Measurements from ENCODE around the gene PRUNE1.

The PRUNE1 gene, protein sequence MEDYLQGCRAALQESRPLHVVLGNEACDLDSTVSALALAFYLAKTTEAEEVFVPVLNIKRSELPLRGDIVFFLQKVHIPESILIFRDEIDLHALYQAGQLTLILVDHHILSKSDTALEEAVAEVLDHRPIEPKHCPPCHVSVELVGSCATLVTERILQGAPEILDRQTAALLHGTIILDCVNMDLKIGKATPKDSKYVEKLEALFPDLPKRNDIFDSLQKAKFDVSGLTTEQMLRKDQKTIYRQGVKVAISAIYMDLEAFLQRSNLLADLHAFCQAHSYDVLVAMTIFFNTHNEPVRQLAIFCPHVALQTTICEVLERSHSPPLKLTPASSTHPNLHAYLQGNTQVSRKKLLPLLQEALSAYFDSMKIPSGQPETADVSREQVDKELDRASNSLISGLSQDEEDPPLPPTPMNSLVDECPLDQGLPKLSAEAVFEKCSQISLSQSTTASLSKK

GRCh38 chr1:151008244-151009205, at the start of gene PRUNE1:
PRUNE1 (plus strand) TSS chr1:151008449; CDS start chr1:151008633, 184 bp downstream.
- H3K9ac ChIP-seq (ENCODE audit: low read length), result peak within 1 kb of the TSS; percentile 83
- H3K36me3 ChIP-seq (ENCODE audit: control insufficient read depth, low read depth, low read length), result no peaks in the 10 kb centered on the region
- peaks cover 19% of the 10 kb centered on the region for H3K4me1 ChIP-seq (ENCODE audit: control insufficient read depth, low read depth, low read length)
- peak within 1 kb of the TSS; percentile 99 for H3K4me3 ChIP-seq (ENCODE audit: low read length)
- peak within 1 kb of the TSS; percentile 93 for H3K27ac ChIP-seq (ENCODE audit: low read length)
- H3K27me3 ChIP-seq (ENCODE audit: control insufficient read depth, insufficient read depth, low read length), result no peaks in the 10 kb centered on the region
- H3K9me3 ChIP-seq (ENCODE audit: control insufficient read depth, low read depth, low read length), result no peaks in the 10 kb centered on the region

GRCh38 chr1:150960646-150961045, 47.6 kb upstream of the PRUNE1 start:
- H3K4me1 ChIP-seq (ENCODE audit: control insufficient read depth, low read depth, low read length), result no peaks in the 10 kb centered on the region
- peaks cover 79% of the 10 kb centered on the region for H3K36me3 ChIP-seq (ENCODE audit: control insufficient read depth, low read depth, low read length)
- H3K27ac ChIP-seq (ENCODE audit: low read length), result no peak overlapping the region

DNA sequence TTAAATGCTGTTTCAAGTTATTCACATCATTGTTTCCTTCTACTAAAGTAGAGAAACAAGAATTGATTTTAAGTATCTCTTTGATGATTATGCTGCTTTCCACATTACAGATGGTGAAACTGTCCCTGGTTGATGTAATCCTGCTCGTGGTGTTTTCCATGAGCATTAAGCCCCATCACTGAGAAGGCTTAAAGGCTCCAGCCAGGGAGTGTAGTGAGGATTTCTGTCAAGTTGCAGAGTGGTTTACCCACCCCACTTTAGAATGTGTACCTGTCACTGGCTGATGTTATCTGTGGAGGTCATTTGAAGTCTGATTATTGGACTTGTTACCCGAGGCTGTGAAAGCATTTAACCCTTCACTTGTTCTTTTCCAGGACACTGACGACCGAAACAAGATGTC, 46.5 kb upstream of the PRUNE1 start:
- no peaks in the 10 kb centered on the region for H3K4me1 ChIP-seq (ENCODE audit: control insufficient read depth, low read depth, low read length)

More at GRCh38 chr1:150960646-150961045, 47.6 kb upstream of the PRUNE1 start:
- Histone ChIP-seq H3K27me3 (ENCODE audit: control insufficient read depth, insufficient read depth, low read length) (no peaks in the 10 kb centered on the region), H3K9me3 (ENCODE audit: control insufficient read depth, low read depth, low read length) (no peaks in the 10 kb centered on the region), H3K9ac (ENCODE audit: low read length) (no peak overlapping the region), H3K4me3 (ENCODE audit: low read length) (no peak overlapping the region)

GRCh38 chr1:150963321-150964163, 44.7 kb upstream of the PRUNE1 start:
- Histone ChIP-seq H3K36me3 (ENCODE audit: control insufficient read depth, low read depth, low read length) (peaks cover 96% of the 10 kb centered on the region), H3K9ac (ENCODE audit: low read length) (no peak overlapping the region), H3K4me3 (ENCODE audit: low read length) (no peak overlapping the region), H3K27ac (ENCODE audit: low read length) (no peak overlapping the region), H3K27me3 (ENCODE audit: control insufficient read depth, insufficient read depth, low read length) (no peaks in the 10 kb centered on the region), H3K4me1 (ENCODE audit: control insufficient read depth, low read depth, low read length) (no peaks in the 10 kb centered on the region), H3K9me3 (ENCODE audit: control insufficient read depth, low read depth, low read length) (no peaks in the 10 kb centered on the region)

More for the DNA sequence above, 46.5 kb upstream of the PRUNE1 start:
- no peak overlapping the region for H3K9ac ChIP-seq (ENCODE audit: low read length)
- H3K27me3 ChIP-seq (ENCODE audit: control insufficient read depth, insufficient read depth, low read length), result no peaks in the 10 kb centered on the region
- H3K4me3 ChIP-seq (ENCODE audit: low read length), result no peak overlapping the region
- H3K36me3 ChIP-seq (ENCODE audit: control insufficient read depth, low read depth, low read length), result peaks cover 86% of the 10 kb centered on the region
- no peaks in the 10 kb centered on the region for H3K9me3 ChIP-seq (ENCODE audit: control insufficient read depth, low read depth, low read length)
- H3K27ac ChIP-seq (ENCODE audit: low read length), result no peak overlapping the region

GRCh38 chr1:150964164-150964489, 44.1 kb upstream of the PRUNE1 start:
- Histone ChIP-seq H3K4me1 (ENCODE audit: control insufficient read depth, low read depth, low read length) (no peaks in the 10 kb centered on the region), H3K9ac (ENCODE audit: low read length) (no peak overlapping the region), H3K9me3 (ENCODE audit: control insufficient read depth, low read depth, low read length) (no peaks in the 10 kb centered on the region), H3K36me3 (ENCODE audit: control insufficient read depth, low read depth, low read length) (peaks cover 97% of the 10 kb centered on the region), H3K4me3 (ENCODE audit: low read length) (no peak overlapping the region), H3K27me3 (ENCODE audit: control insufficient read depth, insufficient read depth, low read length) (no peaks in the 10 kb centered on the region), H3K27ac (ENCODE audit: low read length) (no peak overlapping the region)

DNA sequence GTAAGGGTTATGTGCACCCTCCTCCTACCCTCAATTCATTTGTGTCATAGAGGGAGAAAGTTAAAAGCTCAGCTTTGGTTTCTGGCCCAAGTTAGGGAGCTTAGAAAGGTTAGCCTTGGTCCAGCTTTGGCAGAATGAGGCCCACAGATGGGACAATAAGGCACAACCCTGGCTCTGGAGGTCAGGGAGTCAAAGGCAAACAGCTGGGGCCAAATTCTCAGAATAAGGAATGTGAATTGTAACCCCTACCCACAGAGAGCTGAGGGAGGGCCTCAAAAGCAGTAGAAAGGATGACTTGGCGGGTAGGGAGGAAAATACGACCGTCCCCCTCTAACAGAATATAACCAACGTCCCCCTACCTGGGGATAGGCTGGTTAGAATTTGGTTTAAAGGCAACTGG, 42.6 kb upstream of the PRUNE1 start:
- Histone ChIP-seq H3K9ac (ENCODE audit: low read length) (no peak overlapping the region), H3K27me3 (ENCODE audit: control insufficient read depth, insufficient read depth, low read length) (no peaks in the 10 kb centered on the region), H3K27ac (ENCODE audit: low read length) (no peak overlapping the region), H3K36me3 (ENCODE audit: control insufficient read depth, low read depth, low read length) (peaks cover 82% of the 10 kb centered on the region), H3K4me3 (ENCODE audit: low read length) (no peak overlapping the region), H3K9me3 (ENCODE audit: control insufficient read depth, low read depth, low read length) (no peaks in the 10 kb centered on the region), H3K4me1 (ENCODE audit: control insufficient read depth, low read depth, low read length) (peaks cover under 1% of the 10 kb centered on the region)

- no peak overlapping the region for H3K27ac ChIP-seq (ENCODE audit: low read length)
- H3K36me3 ChIP-seq (ENCODE audit: control insufficient read depth, low read depth, low read length), result peaks cover 78% of the 10 kb centered on the region
- H3K4me3 ChIP-seq (ENCODE audit: low read length), result no peak overlapping the region
- no peak overlapping the region for H3K9ac ChIP-seq (ENCODE audit: low read length)
- H3K4me1 ChIP-seq (ENCODE audit: control insufficient read depth, low read depth, low read length), result peaks cover 5% of the 10 kb centered on the region
- H3K27me3 ChIP-seq (ENCODE audit: control insufficient read depth, insufficient read depth, low read length), result no peaks in the 10 kb centered on the region
- H3K9me3 ChIP-seq (ENCODE audit: control insufficient read depth, low read depth, low read length), result no peaks in the 10 kb centered on the region
Observed at GRCh38 chr1:150966011-150966410, 42.2 kb upstream of the PRUNE1 start.

- H3K27ac ChIP-seq (ENCODE audit: low read length), result no peak overlapping the region
- H3K36me3 ChIP-seq (ENCODE audit: control insufficient read depth, low read depth, low read length), result peaks cover 61% of the 10 kb centered on the region
Observed at GRCh38 chr1:150967936-150968335, 40.3 kb upstream of the PRUNE1 start.

GRCh38 chr1:150968491-150968890, 39.8 kb upstream of the PRUNE1 start:
- Histone ChIP-seq H3K9me3 (ENCODE audit: control insufficient read depth, low read depth, low read length) (no peaks in the 10 kb centered on the region), H3K9ac (ENCODE audit: low read length) (no peak overlapping the region), H3K27me3 (ENCODE audit: control insufficient read depth, insufficient read depth, low read length) (no peaks in the 10 kb centered on the region), H3K4me3 (ENCODE audit: low read length) (no peak overlapping the region), H3K36me3 (ENCODE audit: control insufficient read depth, low read depth, low read length) (peaks cover 56% of the 10 kb centered on the region), H3K4me1 (ENCODE audit: control insufficient read depth, low read depth, low read length) (peaks cover 30% of the 10 kb centered on the region), H3K27ac (ENCODE audit: low read length) (no peak overlapping the region)

More at GRCh38 chr1:150967936-150968335, 40.3 kb upstream of the PRUNE1 start:
- Histone ChIP-seq H3K9ac (ENCODE audit: low read length) (no peak overlapping the region), H3K27me3 (ENCODE audit: control insufficient read depth, insufficient read depth, low read length) (no peaks in the 10 kb centered on the region), H3K4me3 (ENCODE audit: low read length) (no peak overlapping the region), H3K9me3 (ENCODE audit: control insufficient read depth, low read depth, low read length) (no peaks in the 10 kb centered on the region), H3K4me1 (ENCODE audit: control insufficient read depth, low read depth, low read length) (peaks cover 24% of the 10 kb centered on the region)

DNA sequence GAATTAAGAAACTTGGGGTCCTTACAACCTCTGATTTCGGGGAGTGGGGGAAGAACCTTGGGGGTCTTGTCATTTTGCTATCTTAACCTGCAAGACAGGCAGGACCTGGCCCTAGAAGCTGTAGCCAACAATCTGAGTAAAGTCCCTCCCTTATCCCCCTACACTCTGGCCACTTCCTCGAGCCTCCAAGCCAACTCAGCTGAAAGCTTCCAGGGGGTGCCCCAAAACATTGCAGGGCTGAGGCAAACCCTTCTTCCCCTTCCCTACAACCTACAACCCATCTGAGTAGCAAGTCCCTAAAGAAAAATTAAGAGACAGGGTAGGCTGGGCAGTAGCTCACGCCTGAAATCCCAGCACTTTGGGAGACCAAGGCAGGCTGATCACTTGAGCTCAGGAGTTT, 38.6 kb upstream of the PRUNE1 start:
- Histone ChIP-seq H3K27me3 (ENCODE audit: control insufficient read depth, insufficient read depth, low read length) (no peaks in the 10 kb centered on the region), H3K27ac (ENCODE audit: low read length) (no peak overlapping the region), H3K4me3 (ENCODE audit: low read length) (no peak overlapping the region), H3K36me3 (ENCODE audit: control insufficient read depth, low read depth, low read length) (peaks cover 44% of the 10 kb centered on the region), H3K4me1 (ENCODE audit: control insufficient read depth, low read depth, low read length) (peaks cover 30% of the 10 kb centered on the region), H3K9ac (ENCODE audit: low read length) (no peak overlapping the region), H3K9me3 (ENCODE audit: control insufficient read depth, low read depth, low read length) (no peaks in the 10 kb centered on the region)
